ENCODE results near the gene MAP2K6.

Gene MAP2K6

GRCh38 chr17:69414408-69415274 lies at the start of gene MAP2K6:
Gene MAP2K6, plus strand, starts transcription at chr17:69414697. Its CDS starts 288 bp downstream, at chr17:69414985.
- no peak for TF ChIP-seq JUND (IDR thresholded peaks at IDR 0.05; ENCODE audit: low read depth)
- peak; percentile 68 to 78 for DNase-seq (ENCODE audit: low read depth in 1 of 2, low spot score in 1 of 2)
- in situ Hi-C loops (cut with HindIII; ENCODE audit: low pct_unique_long_range_greater_than_20kb, low sequenced_read_pairs), result no loop called here

GRCh38 chr17:69367298-69367697 lies 47.2 kb upstream of the MAP2K6 start:
- in situ Hi-C loops (cut with HindIII; ENCODE audit: low pct_unique_long_range_greater_than_20kb, low sequenced_read_pairs), result no loop called here
- no peak for DNase-seq (ENCODE audit: low read depth in 1 of 2, low spot score in 1 of 2)

GRCh38 chr17:69373069-69373468 lies 41.4 kb upstream of the MAP2K6 start:
- in situ Hi-C loops (cut with HindIII; ENCODE audit: low pct_unique_long_range_greater_than_20kb, low sequenced_read_pairs), result no loop called here
- no peak for DNase-seq (ENCODE audit: low read depth in 1 of 2, low spot score in 1 of 2)
- no peak for TF ChIP-seq JUND (IDR thresholded peaks at IDR 0.05; ENCODE audit: low read depth)

More at GRCh38 chr17:69367298-69367697, 47.2 kb upstream of the MAP2K6 start:
- TF ChIP-seq JUND (IDR thresholded peaks at IDR 0.05; ENCODE audit: low read depth), result no peak

GRCh38 chr17:69375229-69375628 lies 39.3 kb upstream of the MAP2K6 start:
- no peak for DNase-seq (ENCODE audit: low read depth in 1 of 2, low spot score in 1 of 2)
- in situ Hi-C loops (cut with HindIII; ENCODE audit: low pct_unique_long_range_greater_than_20kb, low sequenced_read_pairs), result no loop called here
- no peak for TF ChIP-seq JUND (IDR thresholded peaks at IDR 0.05; ENCODE audit: low read depth)

- DNase-seq (ENCODE audit: low read depth in 1 of 2, low spot score in 1 of 2), result no peak
- in situ Hi-C loops (cut with HindIII; ENCODE audit: low pct_unique_long_range_greater_than_20kb, low sequenced_read_pairs), result no loop called here
- no peak for TF ChIP-seq JUND (IDR thresholded peaks at IDR 0.05; ENCODE audit: low read depth)
These were observed 25.6 kb upstream of the MAP2K6 start for GRCh38 chr17:69388822-69389442.

GRCh38 chr17:69390795-69391501 lies 23.5 kb upstream of the MAP2K6 start:
- peak in 1 of 2 experiments; percentile 24 for DNase-seq (ENCODE audit: low read depth in 1 of 2, low spot score in 1 of 2)
- no peak for TF ChIP-seq JUND (IDR thresholded peaks at IDR 0.05; ENCODE audit: low read depth)
- in situ Hi-C loops (cut with HindIII; ENCODE audit: low pct_unique_long_range_greater_than_20kb, low sequenced_read_pairs), result no loop called here

- no peak for DNase-seq (ENCODE audit: low read depth in 1 of 2, low spot score in 1 of 2)
- TF ChIP-seq JUND (IDR thresholded peaks at IDR 0.05; ENCODE audit: low read depth), result no peak
- in situ Hi-C loops (cut with HindIII; ENCODE audit: low pct_unique_long_range_greater_than_20kb, low sequenced_read_pairs), result no loop called here
These were observed 13.2 kb upstream of the MAP2K6 start for GRCh38 chr17:69401251-69401650.

GRCh38 chr17:69402052-69402451 lies 12.4 kb upstream of the MAP2K6 start:
- in situ Hi-C loops (cut with HindIII; ENCODE audit: low pct_unique_long_range_greater_than_20kb, low sequenced_read_pairs), result no loop called here
- DNase-seq (ENCODE audit: low read depth in 1 of 2, low spot score in 1 of 2), result no peak
- TF ChIP-seq JUND (IDR thresholded peaks at IDR 0.05; ENCODE audit: low read depth), result no peak

GRCh38 chr17:69404399-69404798 lies 10.1 kb upstream of the MAP2K6 start:
- no peak for DNase-seq (ENCODE audit: low read depth in 1 of 2, low spot score in 1 of 2)
- no peak for TF ChIP-seq JUND (IDR thresholded peaks at IDR 0.05; ENCODE audit: low read depth)
- in situ Hi-C loops (cut with HindIII; ENCODE audit: low pct_unique_long_range_greater_than_20kb, low sequenced_read_pairs), result no loop called here

- no peak for TF ChIP-seq JUND (IDR thresholded peaks at IDR 0.05; ENCODE audit: low read depth)
- no peak for DNase-seq (ENCODE audit: low read depth in 1 of 2, low spot score in 1 of 2)
- in situ Hi-C loops (cut with HindIII; ENCODE audit: low pct_unique_long_range_greater_than_20kb, low sequenced_read_pairs), result no loop called here
These were observed 9.4 kb upstream of the MAP2K6 start for GRCh38 chr17:69405096-69405495.

GRCh38 chr17:69406941-69407340 lies 7.6 kb upstream of the MAP2K6 start:
- TF ChIP-seq JUND (IDR thresholded peaks at IDR 0.05; ENCODE audit: low read depth), result no peak
- in situ Hi-C loops (cut with HindIII; ENCODE audit: low pct_unique_long_range_greater_than_20kb, low sequenced_read_pairs), result no loop called here
- DNase-seq (ENCODE audit: low read depth in 1 of 2, low spot score in 1 of 2), result no peak

- no peak for DNase-seq (ENCODE audit: low read depth in 1 of 2, low spot score in 1 of 2)
- TF ChIP-seq JUND (IDR thresholded peaks at IDR 0.05; ENCODE audit: low read depth), result no peak
- in situ Hi-C loops (cut with HindIII; ENCODE audit: low pct_unique_long_range_greater_than_20kb, low sequenced_read_pairs), result no loop called here
These were observed 6.7 kb upstream of the MAP2K6 start for GRCh38 chr17:69407759-69408158.

- no peak for TF ChIP-seq JUND (IDR thresholded peaks at IDR 0.05; ENCODE audit: low read depth)
- no peak for DNase-seq (ENCODE audit: low read depth in 1 of 2, low spot score in 1 of 2)
- in situ Hi-C loops (cut with HindIII; ENCODE audit: low pct_unique_long_range_greater_than_20kb, low sequenced_read_pairs), result no loop called here
These were observed 3.8 kb upstream of the MAP2K6 start for GRCh38 chr17:69410671-69411070.
